ENCODE results near the gene SIRPA.

GRCh38 chr20:1897965-1898464 lies 2.8 kb downstream of the SIRPA start:
- TF ChIP-seq CTCF (IDR thresholded peaks at IDR 0.05; ENCODE audit: poor library complexity, severe bottlenecking), result no peak
- TF ChIP-seq POLR2AphosphoS5 (IDR thresholded peaks at IDR 0.05), result no peak

Measured in neural cell (in vitro differentiated cells).